PC-9 (cell line): Measurements from ENCODE around the gene TNP2. TPM values are rescaled to one million over a fixed set of nuclear protein-coding genes. Genes with fewer than 3 reads are reported as not detected.

ENCODE experiments used
- BruUV-seq: library from RNA; stranded (reverse); fragments of 400-500 nt; replicated peaks from 2 replicates; lab custom pipeline; 2021; lab: Mats Ljungman, UMichigan
- CTCF ChIA-PET: fragments of 300-600 bp; sonication (Branson Sonifier 250); formaldehyde crosslinking; loops from one replicate; lab custom pipeline; 2022; ENCODE audit warnings: antibody characterized with exemption; lab: Charles Lee
- POLR2A ChIA-PET: fragments of 300-600 bp; sonication (Branson Sonifier 250); formaldehyde crosslinking; loops from one replicate; lab custom pipeline; 2022; ENCODE audit warnings: antibody characterized with exemption; ENCODE audit not compliant: unreplicated experiment; lab: Charles Lee
- DNase-seq, 2 experiments: peaks; one replicate each; pipeline versions ENCODE4 v3.0.0 to v3.0.0-alpha.2; 2015 to 2022; ENCODE audit warnings: mixed read lengths in 1 of 2
- H2AFZ ChIP-seq: fragments of 200-600 bp; sonication (generic); 2 replicates; pipeline ENCODE4 v1.8.1; 2017; ENCODE audit warnings: antibody characterized with exemption
- H3F3A ChIP-seq: fragments of 200-600 bp; sonication (generic); 2 replicates; pipeline ENCODE4 v1.8.1; 2017; ENCODE audit warnings: antibody characterized with exemption, mild to moderate bottlenecking, low read depth; ENCODE audit not compliant: insufficient read depth
- H3K27ac ChIP-seq: fragments of 200-600 bp; sonication (generic); 2 replicates; pipeline ENCODE4 v1.6.1; 2016; ENCODE audit warnings: mixed run types
- H3K27me3 ChIP-seq: fragments of 200-600 bp; sonication (generic); 2 replicates; pipeline ENCODE4 v1.6.1; 2016; ENCODE audit warnings: low read depth, mixed run types; ENCODE audit not compliant: insufficient read depth
- H3K36me3 ChIP-seq: fragments of 200-600 bp; sonication (generic); 2 replicates; pipeline ENCODE4 v1.6.1; 2016; ENCODE audit warnings: low read depth, mixed run types
- H3K4me1 ChIP-seq: fragments of 200-600 bp; sonication (generic); replicated peaks from 2 replicates; pipeline ENCODE4 v1.6.1; 2016; ENCODE audit warnings: mixed run types; ENCODE audit not compliant: insufficient read depth
- H3K4me2 ChIP-seq: fragments of 200-600 bp; sonication (generic); 2 replicates; pipeline ENCODE4 v1.6.1; 2017; ENCODE audit warnings: mixed run types
- H3K4me3 ChIP-seq: fragments of 200-600 bp; sonication (generic); 2 replicates; pipeline ENCODE4 v1.6.1; 2016; ENCODE audit warnings: mixed run types
- H3K79me2 ChIP-seq: fragments of 200-600 bp; sonication (generic); 2 replicates; pipeline ENCODE4 v1.6.1; 2017; ENCODE audit warnings: low read depth, mixed run types
- H3K9me2 ChIP-seq: fragments of 200-600 bp; sonication (generic); 2 replicates; pipeline ENCODE4 v1.8.1; 2017; ENCODE audit warnings: mild to moderate bottlenecking; ENCODE audit not compliant: insufficient read depth
- H3K9me3 ChIP-seq: fragments of 200-600 bp; sonication (generic); 2 replicates; pipeline ENCODE4 v1.8.1; 2016; ENCODE audit warnings: low read depth; ENCODE audit not compliant: insufficient read depth
- H4K20me1 ChIP-seq: fragments of 200-600 bp; sonication (generic); 2 replicates; pipeline ENCODE4 v1.8.1; 2017; ENCODE audit not compliant: insufficient read depth
- CTCF ChIP-seq: fragments of 200-600 bp; sonication (generic); conservative IDR thresholded peaks from 2 replicates; pipeline ENCODE4 v1.6.1; 2017; ENCODE audit warnings: mixed run types, antibody characterized with exemption, mild to moderate bottlenecking, moderate library complexity
- EZH2 ChIP-seq: fragments of 200-600 bp; sonication (generic); IDR thresholded peaks from 2 replicates; pipeline ENCODE4 v1.8.0; 2017; ENCODE audit warnings: antibody characterized with exemption, low read depth
- intact Hi-C: fragments of 100-400 bp; cut with micrococcal nuclease; formaldehyde crosslinking; loops from one replicate; pipeline ENCODE4 v1.10.0; 2022; ENCODE audit not compliant: unreplicated experiment
- total RNA-seq: library from RNA; stranded (reverse); gene quantifications from 2 replicates; pipeline ENCODE4 v1.2.3, GENCODE V29; 2021

TNP2 gene
- total RNA-seq, 1 experiment from 2014 or later: not detected

DNA sequence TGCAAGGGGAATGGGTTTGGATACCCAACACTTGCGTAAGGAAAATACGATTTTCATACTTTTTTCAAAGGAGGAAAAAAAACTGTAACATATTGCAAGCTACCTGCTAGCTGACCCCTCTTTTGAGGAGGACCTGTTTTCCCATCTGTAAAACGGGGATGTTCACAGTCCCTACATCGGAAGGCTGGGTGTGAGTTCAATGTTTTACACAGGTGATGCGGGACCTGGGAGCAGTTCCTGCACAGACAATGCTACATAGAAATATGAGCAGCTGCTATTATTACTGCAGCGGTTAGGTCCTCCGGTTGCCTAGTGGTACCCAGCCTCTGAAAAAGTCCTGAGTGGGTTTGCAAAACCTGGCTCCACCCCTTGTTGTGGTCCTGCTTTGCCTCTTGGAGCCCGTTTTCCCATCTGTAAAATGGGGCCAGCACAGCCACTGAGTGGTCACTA lies 16.6 kb downstream of the TNP2 start:
- Histone ChIP-seq H3K4me1 (peaks cover 22% of the 10 kb centered on the region), H3K9me2 (no peaks in the 10 kb centered on the region), H3K27me3 (no peaks in the 10 kb centered on the region), H3K36me3 (no peaks in the 10 kb centered on the region), H3F3A (peaks cover 7% of the 10 kb centered on the region; the same call in 1 of the 2 replicates), H4K20me1 (no peaks in the 10 kb centered on the region), H3K4me2 (no peak overlapping the region), H2AFZ (no peak overlapping the region), H3K27ac (no peak overlapping the region), H3K79me2 (no peaks in the 10 kb centered on the region), H3K4me3 (no peak overlapping the region), H3K9me3 (no peaks in the 10 kb centered on the region)
- intact Hi-C loops: loop anchor here (10.0 kb wide), 1 partner anchor 198 kb away; no protein-coding TSS in a partner anchor
- CTCF ChIA-PET: no interaction called here
- DNase-seq: no peak
- BruUV-seq: no TSS peak
- TF ChIP-seq CTCF: no peak
- no peak for TF ChIP-seq EZH2
- POLR2A ChIA-PET: no interaction called here

GRCh38 chr16:11251525-11252481 lies 17.3 kb downstream of the TNP2 start:
- H3K9me3 ChIP-seq: no peaks in the 10 kb centered on the region
- H3K4me3 ChIP-seq: no peak overlapping the region
- no peak overlapping the region for H2AFZ ChIP-seq
- no peaks in the 10 kb centered on the region for H4K20me1 ChIP-seq
- no peak overlapping the region for H3K27ac ChIP-seq
- peaks cover 5% of the 10 kb centered on the region; the same call in 1 of the 2 replicates for H3F3A ChIP-seq
- TF ChIP-seq CTCF (no peak), EZH2 (no peak)
- intact Hi-C loops: loop anchor here (10.0 kb wide), 1 partner anchor 197 kb away; no protein-coding TSS in a partner anchor
- DNase-seq: no peak
- H3K4me2 ChIP-seq: no peak overlapping the region
- POLR2A ChIA-PET: interaction anchor here (0.6 kb wide), 1 partner anchor 638 kb away, joined by 5 read pairs; no protein-coding TSS in a partner anchor
- H3K79me2 ChIP-seq: no peaks in the 10 kb centered on the region
- no peaks in the 10 kb centered on the region for H3K27me3 ChIP-seq
- CTCF ChIA-PET: no interaction called here
- no peaks in the 10 kb centered on the region for H3K9me2 ChIP-seq
- H3K4me1 ChIP-seq: peaks cover 15% of the 10 kb centered on the region
- no peaks in the 10 kb centered on the region for H3K36me3 ChIP-seq
- BruUV-seq: no TSS peak

GRCh38 chr16:11250786-11251524 lies 18.2 kb downstream of the TNP2 start:
- Histone ChIP-seq H3K79me2 (no peaks in the 10 kb centered on the region), H4K20me1 (no peaks in the 10 kb centered on the region), H3K9me2 (no peaks in the 10 kb centered on the region), H3K4me1 (peaks cover 13% of the 10 kb centered on the region; the same call in 1 of the 2 replicates), H3K27me3 (no peaks in the 10 kb centered on the region), H3K27ac (no peak overlapping the region), H3K4me3 (no peak overlapping the region), H3F3A (no peaks in the 10 kb centered on the region; the same call in 1 of the 2 replicates), H3K9me3 (no peaks in the 10 kb centered on the region), H3K4me2 (no peak overlapping the region), H2AFZ (no peak overlapping the region), H3K36me3 (no peaks in the 10 kb centered on the region)
- no peak for DNase-seq
- intact Hi-C loops: loop anchor here (10.0 kb wide), 1 partner anchor 196 kb away; no protein-coding TSS in a partner anchor
- no TSS peak for BruUV-seq
- CTCF ChIA-PET: no interaction called here
- POLR2A ChIA-PET: no interaction called here
- no peak for TF ChIP-seq EZH2
- TF ChIP-seq CTCF: no peak
